Ovary (tissue), 9 donors: ENCODE results near the gene RBP5. TPM values are rescaled to one million over a fixed set of nuclear protein-coding genes. Genes with fewer than 3 reads are reported as not detected.
A peak's percentile ranks its signal among the peaks of the same experiment; 100 is the strongest.

ENCODE experiments used
- DNase-seq, 5 donors: peaks; one replicate each; pipeline ENCODE4 v3.0.0-alpha.2; 2019 to 2020
- H3K27ac ChIP-seq, 2 donors: fragments of 200-600 bp; one replicate each; pipeline versions ENCODE4 v1.5.1 to v1.8.0; 2019 to 2022
- H3K27me3 ChIP-seq: fragments of 200-600 bp; one replicate; pipeline ENCODE4 v1.8.0; 2022
- H3K36me3 ChIP-seq: fragments of 200-600 bp; sonication (generic); one replicate; pipeline ENCODE4 v1.5.1; 2019
- H3K4me1 ChIP-seq: one replicate; pipeline ENCODE4 v1.8.1; 2013; ENCODE audit warnings: mild to moderate bottlenecking, moderate library complexity; ENCODE audit not compliant: insufficient read depth
- H3K4me3 ChIP-seq: fragments of 200-600 bp; sonication (generic); one replicate; pipeline ENCODE4 v1.5.1; 2017
- H3K9me3 ChIP-seq, 2 donors: fragments of 200-600 bp in 1 of 2; sonication (generic) in 1 of 2; one replicate each; pipeline versions ENCODE4 v1.5.1 to v1.8.1; 2013 to 2019; ENCODE audit warnings: mild to moderate bottlenecking in 1 of 2, moderate library complexity in 1 of 2
- EP300 ChIP-seq: sonication (generic); formaldehyde crosslinking; IDR thresholded peaks from one replicate; pipeline ENCODE4 v1.6.1; 2017; ENCODE audit warnings: antibody characterized with exemption
- POLR2A ChIP-seq: fragments of 450-650 bp; IDR thresholded peaks from one replicate; pipeline ENCODE4 v1.6.1; 2017; ENCODE audit warnings: antibody characterized with exemption, mild to moderate bottlenecking, moderate library complexity
- WGBS, 3 donors: extraction: QIAGEN DNeasy Blood & Tissue Kit in 1 of 3; methylation state at CpG; one replicate each; pipeline versions ENCODE4 v1.1.5 to v1.1.7; 2013 to 2017; 5-methylcytosine and 5-hydroxymethylcytosine counted together
- intact Hi-C, 4 donors: fragments of 100-400 bp; cut with DNase I; formaldehyde crosslinking; loops; one replicate each; pipeline versions ENCODE4 v1.11.0 to v1.15.1; 2022 to 2023
- polyA plus RNA-seq, 2 donors: library from polyadenylated mRNA; stranded (reverse); fragments of 200-250 nt in 1 of 2; fragments of 350-450 nt in 1 of 2; fragmentation: Illumina TruSeq in 1 of 2; extraction: RNeasy Lipid Tissue Mini Kit (QIAGEN cat#74804) in 1 of 2; gene quantifications; one replicate each; pipeline ENCODE4 v1.2.3, GENCODE V29; 2013 to 2014
- total RNA-seq, 7 donors: library from RNA; depleted of rRNA in 2 of 7; stranded (reverse); fragments of >200 nt in 2 of 7; fragmentation: NEBNext Ultra II Directional in 3 of 7; extraction: Animal tissue kit (Norgen Biotek cat#: 25700) in 3 of 7; gene quantifications; one replicate each; pipeline versions ENCODE4 v1.1.0 to v1.2.4, GENCODE V29; 2016 to 2023
- TF ChIP-seq, protein P1 (sequence below), 3 donors: fragments of 450-650 bp in 2 of 3; fragments of 200-600 bp in 1 of 3; IDR thresholded peaks; one replicate each; pipeline versions ENCODE4 v1.5.1 to v1.8.0; 2016 to 2022; ENCODE audit warnings: antibody characterized with exemption in 3 of 3, mild to moderate bottlenecking in 1 of 3
- donor health status: DM: no; HTN: no; CAD: no; lungs with moderate emphysema.
- donor health status: DM: no; HTN: no; CAD: no.
- donor health status: Bipolar disorder and iron deficiency.
- donor health status: DM: yes; HTN: yes; CAD: no.
- donor health status: DM: no; HTN: no; CAD: no.
- donor health status: DM: yes; HTN: yes; CAD: no.

RBP5 gene
- total and polyA plus RNA-seq, 9 donors = 1.2 to 17.3 (median 6.1) TPM

DNA sequence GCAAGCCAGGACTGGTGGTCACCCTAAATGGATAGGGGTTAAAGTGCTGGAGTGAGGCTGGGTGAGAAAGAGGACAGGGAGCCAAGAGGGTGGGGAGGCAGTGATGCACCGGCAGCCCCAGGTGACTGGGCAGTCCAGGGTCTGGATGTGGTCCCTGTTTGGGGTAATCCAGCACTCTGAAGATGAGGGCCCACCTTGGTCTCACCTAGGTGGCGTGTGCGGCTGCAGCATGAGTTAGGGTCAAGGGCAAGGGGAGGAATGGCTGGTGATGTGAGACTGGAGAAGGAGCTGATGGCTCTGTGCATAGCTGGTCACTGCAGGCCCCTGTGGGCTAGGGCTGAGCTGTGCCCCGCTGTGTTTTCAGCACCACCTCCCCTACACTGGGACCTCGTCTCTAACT is 18.0 kb downstream of the RBP5 start:
- DNase-seq = no peak
- Histone ChIP-seq H3K4me1 (peaks cover 5% of the 10 kb centered on the region), H3K9me3 (no peaks in the 10 kb centered on the region), H3K4me3 (no peak overlapping the region), H3K36me3 (no peaks in the 10 kb centered on the region), H3K27me3 (no peaks in the 10 kb centered on the region), H3K27ac (no peak overlapping the region)
- TF ChIP-seq POLR2A (no peak), EP300 (no peak)
- TF ChIP-seq, protein P1, sequence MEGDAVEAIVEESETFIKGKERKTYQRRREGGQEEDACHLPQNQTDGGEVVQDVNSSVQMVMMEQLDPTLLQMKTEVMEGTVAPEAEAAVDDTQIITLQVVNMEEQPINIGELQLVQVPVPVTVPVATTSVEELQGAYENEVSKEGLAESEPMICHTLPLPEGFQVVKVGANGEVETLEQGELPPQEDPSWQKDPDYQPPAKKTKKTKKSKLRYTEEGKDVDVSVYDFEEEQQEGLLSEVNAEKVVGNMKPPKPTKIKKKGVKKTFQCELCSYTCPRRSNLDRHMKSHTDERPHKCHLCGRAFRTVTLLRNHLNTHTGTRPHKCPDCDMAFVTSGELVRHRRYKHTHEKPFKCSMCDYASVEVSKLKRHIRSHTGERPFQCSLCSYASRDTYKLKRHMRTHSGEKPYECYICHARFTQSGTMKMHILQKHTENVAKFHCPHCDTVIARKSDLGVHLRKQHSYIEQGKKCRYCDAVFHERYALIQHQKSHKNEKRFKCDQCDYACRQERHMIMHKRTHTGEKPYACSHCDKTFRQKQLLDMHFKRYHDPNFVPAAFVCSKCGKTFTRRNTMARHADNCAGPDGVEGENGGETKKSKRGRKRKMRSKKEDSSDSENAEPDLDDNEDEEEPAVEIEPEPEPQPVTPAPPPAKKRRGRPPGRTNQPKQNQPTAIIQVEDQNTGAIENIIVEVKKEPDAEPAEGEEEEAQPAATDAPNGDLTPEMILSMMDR (IDR thresholded peaks at IDR 0.05) = no peak
- intact Hi-C loops = loop anchor here (2.0 to 5.0 kb wide), 4 partner anchors 50 to 188 kb away; partner anchors contain the start of genes C1S (in 1 of the 4) and LPCAT3 (in 1 of the 4)
- 80 to 86% (median 86%) methylated on average over 5 of the region's 5 CpGs for WGBS, 3 donors

DNA sequence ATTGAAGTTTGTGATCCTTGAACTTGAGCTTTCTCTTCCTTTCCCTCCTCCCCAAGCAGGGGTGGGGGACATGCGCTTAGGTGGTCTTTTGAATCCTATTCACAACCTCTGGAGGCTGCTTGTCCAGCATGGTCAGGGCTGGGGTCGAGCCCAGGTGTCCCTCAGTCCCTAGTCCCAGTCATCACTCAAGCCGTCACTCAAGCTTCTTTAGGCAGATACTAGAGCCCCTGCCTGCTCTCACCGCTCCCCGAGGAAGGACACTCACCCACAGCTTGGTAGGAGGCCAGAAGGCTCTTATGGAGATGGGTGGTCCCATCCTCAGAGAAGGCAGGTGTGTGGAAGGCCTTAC is 19.1 kb downstream of the RBP5 start:
- intact Hi-C loops = loop anchor here in 3 of 4 donors (1.0 to 5.0 kb wide), 3 partner anchors 17 to 49 kb away; partner anchors contain the start of genes C1S (in 3 of the 3) and C1R (in 1 of the 3)
- no peak for DNase-seq
- no peaks in the 10 kb centered on the region for H3K27me3 ChIP-seq
- no peaks in the 10 kb centered on the region for H3K9me3 ChIP-seq
- H3K4me1 ChIP-seq = peaks cover 5% of the 10 kb centered on the region
- TF ChIP-seq, protein P1 (IDR thresholded peaks at IDR 0.05) = no peak
- TF ChIP-seq EP300 (no peak), POLR2A (no peak)
- peak overlapping the region; percentile 51 to 99 for H3K27ac ChIP-seq
- H3K4me3 ChIP-seq = peak overlapping the region; percentile 6
- WGBS, 3 donors = 60 to 68% (median 61%) methylated on average over 5 of the region's 5 CpGs
- no peaks in the 10 kb centered on the region for H3K36me3 ChIP-seq

GRCh38 chr12:7108796-7109571 is 19.7 kb downstream of the RBP5 start, which contains the start of gene C1RL:
TSS of gene C1RL (minus strand) at chr12:7109214. CDS start at chr12:7109180, 34 bp downstream.
- H3K27me3 ChIP-seq = no peaks in the 10 kb centered on the region
- DNase-seq = peak; percentile 96 to 98 (median 97)
- H3K4me3 ChIP-seq = peak within 1 kb of the TSS; percentile 70
- 10 to 12% (median 11%) methylated on average over 22 to 23 of the region's 23 CpGs for WGBS, 3 donors
- H3K4me1 ChIP-seq = peaks cover 5% of the 10 kb centered on the region
- no peaks in the 10 kb centered on the region for H3K9me3 ChIP-seq
- H3K27ac ChIP-seq = peak within 1 kb of the TSS; percentile 98 to 99
- peak; percentile 99 for TF ChIP-seq EP300
- peak; percentile 83 for TF ChIP-seq POLR2A
- TF ChIP-seq, protein P1 (IDR thresholded peaks at IDR 0.05) = peak; percentile 96 to 99 (median 98)
- intact Hi-C loops = loop anchor here in 3 of 4 donors (1.0 to 5.0 kb wide), 3 partner anchors 16 to 49 kb away; partner anchors contain the start of genes C1S (in 3 of the 3) and C1R (in 1 of the 3)
- H3K36me3 ChIP-seq = no peaks in the 10 kb centered on the region

DNA sequence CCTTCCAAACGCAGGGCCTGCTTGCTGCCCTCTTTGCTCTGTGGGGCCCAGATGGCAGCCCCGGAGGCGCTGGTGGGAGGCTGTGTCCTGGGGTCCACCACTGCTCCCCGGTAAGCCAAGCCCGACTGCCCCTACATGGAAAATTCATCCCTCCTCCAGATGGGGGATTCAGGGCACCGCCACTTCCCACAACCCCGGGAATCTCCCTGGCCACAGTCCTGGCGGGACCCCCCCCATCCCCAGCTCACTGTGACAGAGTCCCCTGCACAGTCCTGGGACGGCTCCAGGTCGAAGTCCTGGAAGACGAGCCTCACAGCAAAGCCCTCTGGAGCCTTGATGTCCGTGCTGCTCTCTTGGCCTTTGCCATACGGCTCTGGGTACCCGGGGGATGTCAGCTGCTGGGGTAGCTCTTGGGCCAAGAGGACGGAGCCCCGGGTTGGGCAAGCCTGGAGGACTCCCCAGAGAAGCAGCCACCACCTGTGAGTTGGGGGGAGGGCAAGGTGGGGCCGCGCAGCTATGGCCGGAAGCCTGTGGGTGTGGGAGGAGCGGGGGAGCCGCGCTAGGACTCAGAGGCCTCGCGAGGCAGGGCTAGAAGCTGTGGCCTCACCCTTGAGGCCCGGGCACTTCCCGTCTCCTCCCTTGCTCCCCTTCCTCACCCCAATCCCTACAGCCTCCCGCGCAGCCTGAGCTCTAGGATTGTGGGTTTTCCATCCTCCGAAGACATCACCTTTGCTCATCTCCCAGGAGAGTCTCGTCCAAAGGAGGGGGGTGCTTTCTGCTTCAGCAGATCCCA is 20.5 kb downstream of the RBP5 start:
- whole genome bisulfite sequencing, 3 donors = 3 to 9% (median 5%) methylated on average over 29 to 30 of the region's 30 CpGs
- intact Hi-C loops = loop anchor here in 3 of 4 donors (2.0 to 5.0 kb wide), 2 partner anchors 15 to 46 kb away; partner anchors contain the start of genes C1S (in 2 of the 3) and C1R (in 1 of the 3)

More for the DNA sequence above, 20.5 kb downstream of the RBP5 start:
- no peaks in the 10 kb centered on the region for H3K9me3 ChIP-seq
- TF ChIP-seq, protein P1 (IDR thresholded peaks at IDR 0.05) = no peak
- TF ChIP-seq EP300 (no peak), POLR2A (peak; percentile 58)
- H3K4me3 ChIP-seq = peak overlapping the region; percentile 70
- peak overlapping the region; percentile 98 to 99 for H3K27ac ChIP-seq
- no peaks in the 10 kb centered on the region for H3K27me3 ChIP-seq
- peaks cover 5% of the 10 kb centered on the region for H3K4me1 ChIP-seq
- DNase-seq = peak; percentile 81 to 86 (median 81)
- no peaks in the 10 kb centered on the region for H3K36me3 ChIP-seq
